ENCODE data around the gene FREM2. TPM values are rescaled to one million over a fixed set of nuclear protein-coding genes. Genes with fewer than 3 reads are reported as not detected.

FREM2 gene
- total RNA-seq, 1 experiment from 2014 or later = 25.4 TPM

DNA sequence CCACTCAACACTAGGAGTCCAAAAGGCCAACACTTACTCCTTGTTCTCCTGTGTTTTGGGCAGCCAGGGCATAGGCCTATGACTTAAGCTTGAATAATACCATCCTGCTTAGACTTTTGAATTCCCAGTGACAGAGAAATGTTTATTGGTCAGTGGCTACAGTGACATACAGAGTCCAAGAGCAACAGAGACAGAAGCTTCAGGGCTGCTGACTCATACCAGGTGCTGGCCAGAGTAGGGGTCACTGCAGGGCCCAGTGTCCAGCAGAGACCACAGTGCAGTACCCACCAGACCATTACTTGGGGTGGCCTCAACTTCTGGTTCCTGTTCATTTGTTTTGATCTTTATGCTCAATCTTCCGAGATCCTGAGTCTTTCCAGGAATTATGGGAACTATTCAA is 6.0 kb upstream of the FREM2 start:
- Mint-ChIP-seq H3K27me3 (ENCODE audit: unreplicated experiment) (no peaks in the 10 kb centered on the region), H3K36me3 (ENCODE audit: insufficient read depth, unreplicated experiment) (peaks cover 2% of the 10 kb centered on the region), H3K27ac (ENCODE audit: unreplicated experiment) (no peak overlapping the region), H3K4me1 (ENCODE audit: low read depth, unreplicated experiment) (peaks cover 8% of the 10 kb centered on the region), H3K4me3 (ENCODE audit: low read depth, unreplicated experiment) (no peak overlapping the region), H3K9me3 (ENCODE audit: low read depth, unreplicated experiment) (no peaks in the 10 kb centered on the region)
- CTCF ChIA-PET = no interaction called here
- BruUV-seq (replicated peaks) = no TSS peak
- intact Hi-C loops (cut with micrococcal nuclease; ENCODE audit: unreplicated experiment) = no loop called here
- DNase-seq = no peak
- TF ChIP-seq, protein P1, sequence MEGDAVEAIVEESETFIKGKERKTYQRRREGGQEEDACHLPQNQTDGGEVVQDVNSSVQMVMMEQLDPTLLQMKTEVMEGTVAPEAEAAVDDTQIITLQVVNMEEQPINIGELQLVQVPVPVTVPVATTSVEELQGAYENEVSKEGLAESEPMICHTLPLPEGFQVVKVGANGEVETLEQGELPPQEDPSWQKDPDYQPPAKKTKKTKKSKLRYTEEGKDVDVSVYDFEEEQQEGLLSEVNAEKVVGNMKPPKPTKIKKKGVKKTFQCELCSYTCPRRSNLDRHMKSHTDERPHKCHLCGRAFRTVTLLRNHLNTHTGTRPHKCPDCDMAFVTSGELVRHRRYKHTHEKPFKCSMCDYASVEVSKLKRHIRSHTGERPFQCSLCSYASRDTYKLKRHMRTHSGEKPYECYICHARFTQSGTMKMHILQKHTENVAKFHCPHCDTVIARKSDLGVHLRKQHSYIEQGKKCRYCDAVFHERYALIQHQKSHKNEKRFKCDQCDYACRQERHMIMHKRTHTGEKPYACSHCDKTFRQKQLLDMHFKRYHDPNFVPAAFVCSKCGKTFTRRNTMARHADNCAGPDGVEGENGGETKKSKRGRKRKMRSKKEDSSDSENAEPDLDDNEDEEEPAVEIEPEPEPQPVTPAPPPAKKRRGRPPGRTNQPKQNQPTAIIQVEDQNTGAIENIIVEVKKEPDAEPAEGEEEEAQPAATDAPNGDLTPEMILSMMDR (IDR thresholded peaks at IDR 0.05; ENCODE audit: unreplicated experiment) = no peak

GRCh38 chr13:38684714-38685113 is 2.2 kb upstream of the FREM2 start:
- TF ChIP-seq, protein P1 (IDR thresholded peaks at IDR 0.05; ENCODE audit: unreplicated experiment) = no peak
- BruUV-seq (replicated peaks) = no TSS peak
- no peak for DNase-seq
- Mint-ChIP-seq H3K4me3 (ENCODE audit: low read depth, unreplicated experiment) (no peak overlapping the region), H3K9me3 (ENCODE audit: low read depth, unreplicated experiment) (no peaks in the 10 kb centered on the region), H3K27me3 (ENCODE audit: unreplicated experiment) (no peaks in the 10 kb centered on the region), H3K36me3 (ENCODE audit: insufficient read depth, unreplicated experiment) (peaks cover 20% of the 10 kb centered on the region), H3K27ac (ENCODE audit: unreplicated experiment) (no peak overlapping the region), H3K4me1 (ENCODE audit: low read depth, unreplicated experiment) (peaks cover 8% of the 10 kb centered on the region)
- intact Hi-C loops (cut with micrococcal nuclease; ENCODE audit: unreplicated experiment) = loop anchor here (5.0 kb wide), 1 partner anchor 228 kb away; no protein-coding TSS in a partner anchor
- CTCF ChIA-PET = interaction anchor here (3.1 kb wide), 1 partner anchor 13 kb away, joined by 18 read pairs; no protein-coding TSS in a partner anchor

DNA sequence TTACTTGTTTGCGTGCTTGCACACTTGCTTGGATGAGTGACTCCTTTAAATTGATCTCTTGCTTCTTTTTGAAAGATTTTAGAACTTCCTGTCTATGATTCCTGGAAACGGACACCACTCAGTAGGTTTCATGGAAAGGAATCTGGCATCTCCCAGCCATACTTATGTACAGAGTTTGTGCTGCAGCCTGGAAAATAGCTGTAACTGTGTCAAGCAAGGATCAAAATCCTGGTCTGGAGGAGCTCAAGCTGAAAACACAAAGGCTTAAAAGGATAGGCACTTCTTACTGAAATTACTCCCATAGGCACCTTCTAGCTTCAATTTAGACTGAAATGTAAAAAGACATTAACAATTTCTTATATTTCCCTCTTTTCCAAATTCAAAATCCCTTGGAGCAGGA is 1.4 kb upstream of the FREM2 start:
- CTCF ChIA-PET = interaction anchor here (0.9 to 3.1 kb wide), 8 partner anchors 9 to 230 kb away, joined by 3 to 18 read pairs (median 4); no protein-coding TSS in a partner anchor
- H3K4me1 Mint-ChIP-seq (ENCODE audit: low read depth, unreplicated experiment) = peaks cover 8% of the 10 kb centered on the region
- BruUV-seq (replicated peaks) = no TSS peak
- intact Hi-C loops (cut with micrococcal nuclease; ENCODE audit: unreplicated experiment) = loop anchor here (5.0 kb wide), 1 partner anchor 227 kb away; no protein-coding TSS in a partner anchor
- DNase-seq = no peak
- peaks cover 20% of the 10 kb centered on the region for H3K36me3 Mint-ChIP-seq (ENCODE audit: insufficient read depth, unreplicated experiment)
- H3K27me3 Mint-ChIP-seq (ENCODE audit: unreplicated experiment) = no peaks in the 10 kb centered on the region
- no peaks in the 10 kb centered on the region for H3K9me3 Mint-ChIP-seq (ENCODE audit: low read depth, unreplicated experiment)
- H3K27ac Mint-ChIP-seq (ENCODE audit: unreplicated experiment) = no peak overlapping the region
- peak overlapping the region; percentile 79 for H3K4me3 Mint-ChIP-seq (ENCODE audit: low read depth, unreplicated experiment)
- TF ChIP-seq, protein P1 (IDR thresholded peaks at IDR 0.05; ENCODE audit: unreplicated experiment) = no peak

DNA sequence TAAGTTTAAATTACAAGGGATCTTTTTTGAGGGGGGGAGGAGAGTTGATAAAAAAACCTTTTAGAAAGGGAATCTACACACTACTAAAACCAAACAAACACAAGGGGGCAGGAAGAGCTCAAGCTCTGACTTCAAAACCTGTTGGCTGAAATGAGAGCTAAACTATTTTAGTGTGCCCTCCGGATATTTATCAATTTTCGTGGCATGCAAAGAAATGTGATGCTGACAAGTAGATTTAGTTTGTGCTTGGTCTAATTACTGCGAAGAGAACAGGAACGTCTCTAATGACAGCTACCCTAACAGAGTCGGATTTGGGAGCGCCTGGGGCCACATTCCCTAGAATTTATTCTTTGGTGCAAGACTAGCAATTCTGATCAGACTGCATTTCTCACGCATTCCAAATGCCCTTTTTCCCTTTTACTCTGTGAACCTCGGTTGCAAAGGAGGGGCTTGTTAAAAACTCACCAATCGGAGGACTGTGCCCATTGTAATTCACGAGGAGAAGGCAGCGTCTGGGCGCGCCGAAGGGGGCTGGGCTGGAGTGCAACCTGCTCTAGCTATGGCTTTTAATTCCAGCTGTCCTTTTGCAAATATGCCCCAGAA is 802 bp upstream of the FREM2 start:
- peak; percentile 42 for DNase-seq
- H3K4me3 Mint-ChIP-seq (ENCODE audit: low read depth, unreplicated experiment) = peak overlapping the region; percentile 79
- H3K9me3 Mint-ChIP-seq (ENCODE audit: low read depth, unreplicated experiment) = no peaks in the 10 kb centered on the region
- CTCF ChIA-PET = interaction anchor here (0.7 to 3.1 kb wide), 12 partner anchors 8 to 229 kb away, joined by 3 to 18 read pairs (median 4); no protein-coding TSS in a partner anchor
- H3K4me1 Mint-ChIP-seq (ENCODE audit: low read depth, unreplicated experiment) = peaks cover 8% of the 10 kb centered on the region
- no peak overlapping the region for H3K27ac Mint-ChIP-seq (ENCODE audit: unreplicated experiment)
- intact Hi-C loops (cut with micrococcal nuclease; ENCODE audit: unreplicated experiment) = loop anchor here (1.0 to 5.0 kb wide), 3 partner anchors 77 to 226 kb away; no protein-coding TSS in a partner anchor
- no peaks in the 10 kb centered on the region for H3K27me3 Mint-ChIP-seq (ENCODE audit: unreplicated experiment)
- TF ChIP-seq, protein P1 (IDR thresholded peaks at IDR 0.05; ENCODE audit: unreplicated experiment) = no peak
- peaks cover 20% of the 10 kb centered on the region for H3K36me3 Mint-ChIP-seq (ENCODE audit: insufficient read depth, unreplicated experiment)
- no TSS peak for BruUV-seq (replicated peaks)
